GM18499 (cell line): ENCODE data around the gene NUP98.
"Not testable (repeated sequence)": the region's sequence is repeated elsewhere in the genome, so short reads cannot be mapped to it uniquely, and the experiment has no call there.

Source experiments
- ATAC-seq: cut with Tn5 transposase; IDR thresholded peaks from one replicate; pipeline ENCODE4 v1.9.1; 2021; ENCODE audit warnings: moderate number of reproducible peaks; ENCODE audit not compliant: insufficient read depth, unreplicated experiment

NUP98 gene

DNA sequence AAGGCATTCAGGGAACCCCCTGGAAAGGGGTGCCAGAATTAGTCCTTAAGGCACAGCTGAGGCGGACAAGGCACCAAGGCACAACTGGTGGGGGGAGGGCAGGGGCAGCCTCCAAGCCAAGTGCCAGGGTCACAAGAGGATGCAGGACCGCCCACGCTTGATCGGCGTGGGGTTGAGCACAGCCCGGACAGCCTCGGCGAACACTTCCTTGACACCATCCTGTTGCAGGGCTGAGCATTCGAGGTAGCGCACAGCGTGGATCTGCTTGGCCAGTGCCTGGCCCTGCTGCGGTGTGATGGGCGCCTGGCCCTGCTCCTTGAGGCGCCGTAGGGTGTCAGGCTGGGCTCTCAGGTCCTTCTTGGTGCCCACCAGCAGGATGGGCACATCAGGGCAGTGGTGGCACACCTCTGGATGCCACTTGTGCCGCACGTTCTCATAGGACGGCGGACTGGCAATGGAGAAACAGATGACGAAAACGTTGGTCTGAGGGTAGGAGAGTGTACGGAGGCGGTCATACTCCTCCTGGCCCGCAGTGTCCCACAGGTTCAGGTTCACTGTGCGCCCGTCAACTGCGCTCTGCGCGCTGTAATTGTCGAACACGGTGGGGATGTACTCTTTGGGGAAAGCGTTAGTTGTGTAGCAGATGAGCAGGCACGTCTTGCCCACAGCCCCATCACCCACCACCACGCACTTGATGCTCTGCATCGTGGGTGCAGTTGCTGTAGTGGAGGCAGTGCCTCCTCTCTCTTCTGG is 30.3 kb upstream of the NUP98 start:
- ATAC-seq = no peak

GRCh38 chr11:3826721-3827120 is 29.4 kb upstream of the NUP98 start:
- no peak for ATAC-seq

GRCh38 chr11:3825473-3826154 is 28.3 kb upstream of the NUP98 start:
- ATAC-seq = no peak

DNA sequence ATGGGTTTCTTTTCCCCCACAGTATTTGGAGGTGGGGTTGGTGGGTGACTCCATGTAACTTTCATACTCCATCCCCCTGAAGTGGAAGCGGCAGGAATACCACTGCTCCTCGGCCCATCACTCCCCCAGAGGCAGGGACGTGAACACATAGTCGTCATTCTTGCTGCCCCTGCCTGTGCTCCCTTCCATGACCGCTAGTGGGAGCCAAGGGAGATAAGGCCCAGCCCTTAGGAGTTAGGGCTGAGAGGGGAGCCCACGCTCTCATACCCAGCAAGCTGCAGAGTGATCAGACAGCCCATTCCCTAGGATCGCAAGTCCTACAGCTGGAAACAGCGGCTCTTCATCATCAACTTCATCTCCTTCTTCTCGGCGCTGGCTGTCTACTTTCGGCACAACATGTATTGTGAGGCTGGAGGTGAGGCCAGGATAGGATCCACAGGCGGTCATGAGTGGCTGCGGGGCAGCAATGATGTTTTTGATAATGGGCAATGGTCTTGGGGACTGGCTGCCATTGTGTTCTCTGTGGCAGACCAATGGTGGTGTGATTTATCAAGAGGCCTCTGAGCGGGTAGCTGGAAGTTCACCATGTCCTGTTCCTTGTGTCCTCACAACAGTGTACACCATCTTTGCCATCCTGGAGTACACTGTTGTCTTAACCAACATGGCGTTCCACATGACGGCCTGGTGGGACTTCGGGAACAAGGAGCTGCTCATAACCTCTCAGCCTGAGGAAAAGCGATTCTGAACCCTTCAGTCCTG is 27.5 kb upstream of the NUP98 start:
- ATAC-seq = no peak

DNA sequence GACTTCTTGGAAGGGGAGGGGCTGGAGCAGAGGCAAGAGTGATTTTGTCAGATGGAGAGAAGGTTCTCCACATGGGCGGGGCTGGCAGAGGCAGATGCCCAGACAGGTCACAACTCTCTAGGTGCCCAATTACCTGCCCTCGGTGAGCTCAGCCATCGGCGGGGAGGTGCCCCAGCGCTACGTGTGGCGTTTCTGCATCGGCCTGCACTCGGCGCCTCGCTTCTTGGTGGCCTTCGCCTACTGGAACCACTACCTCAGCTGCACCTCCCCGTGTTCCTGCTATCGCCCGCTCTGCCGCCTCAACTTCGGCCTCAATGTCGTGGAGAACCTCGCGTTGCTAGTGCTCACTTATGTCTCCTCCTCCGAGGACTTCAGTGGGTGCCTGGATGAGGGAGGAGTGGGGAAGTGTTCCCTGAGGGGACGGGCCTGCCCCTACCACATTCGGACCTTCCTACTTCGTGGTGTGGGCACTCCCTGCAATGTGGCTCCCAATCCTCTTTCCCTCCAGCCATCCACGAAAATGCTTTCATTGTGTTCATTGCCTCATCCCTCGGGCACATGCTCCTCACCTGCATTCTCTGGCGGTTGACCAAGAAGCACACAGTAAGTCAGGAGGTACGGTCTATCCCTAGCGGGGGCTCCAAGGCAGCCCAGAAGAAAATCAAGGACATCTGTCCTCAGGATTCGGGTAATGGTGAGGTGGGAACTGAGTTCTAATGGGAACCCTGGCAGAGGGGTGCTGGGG is 26.6 kb upstream of the NUP98 start:
- no peak for ATAC-seq

DNA sequence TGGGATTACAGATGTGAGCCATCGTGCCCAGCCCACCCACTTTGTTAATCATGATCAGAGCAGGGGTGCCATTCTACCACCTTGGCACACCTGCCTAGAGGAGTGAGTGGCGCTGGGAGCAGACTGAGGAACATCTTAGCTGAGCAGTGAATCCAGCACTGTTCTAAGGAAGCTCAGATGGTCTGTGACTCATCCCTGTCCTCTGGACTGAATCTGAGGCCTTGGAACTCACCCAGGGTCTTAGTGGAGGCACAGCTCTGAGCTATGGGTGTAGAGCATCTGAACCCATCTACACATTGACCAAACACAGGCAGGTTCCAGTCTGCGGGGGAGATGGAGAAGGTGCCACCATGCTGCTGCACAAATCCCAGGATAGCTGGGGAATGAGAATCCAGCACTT is 25.9 kb upstream of the NUP98 start:
- no peak for ATAC-seq

- ATAC-seq = no peak
These were observed 25.0 kb upstream of the NUP98 start for GRCh38 chr11:3822312-3822711.

GRCh38 chr11:3820971-3821370 is 23.6 kb upstream of the NUP98 start:
- ATAC-seq = no peak

GRCh38 chr11:3817181-3817800 is 19.9 kb upstream of the NUP98 start:
- ATAC-seq = no peak

- no peak for ATAC-seq
These were observed 19.3 kb upstream of the NUP98 start for GRCh38 chr11:3816673-3817072.

DNA sequence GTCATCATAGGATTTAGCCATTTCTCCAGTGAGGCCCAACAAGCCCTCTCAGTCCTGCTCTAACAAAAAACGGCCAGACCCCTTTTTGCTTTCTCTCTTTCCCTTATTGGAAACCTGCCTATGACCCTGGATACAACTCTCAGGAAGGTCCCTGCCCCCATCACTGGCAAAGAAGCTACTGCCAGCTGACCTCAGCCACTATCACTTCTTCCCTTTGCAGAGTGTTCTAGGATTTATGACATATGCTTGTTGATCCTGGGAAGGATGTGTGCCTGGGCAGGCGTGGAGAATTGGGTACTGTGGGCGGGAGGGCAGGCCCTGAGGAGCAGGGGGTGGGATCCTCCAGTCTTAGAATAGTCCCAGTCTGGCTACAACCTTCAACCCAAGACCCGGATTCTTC is 18.5 kb upstream of the NUP98 start:
- no peak for ATAC-seq

- not testable (repeated sequence) for ATAC-seq
These were observed 17.5 kb upstream of the NUP98 start for GRCh38 chr11:3814832-3815231.

GRCh38 chr11:3810951-3811350 is 13.6 kb upstream of the NUP98 start:
- ATAC-seq = no peak

GRCh38 chr11:3810446-3810845 is 13.1 kb upstream of the NUP98 start:
- ATAC-seq = no peak

GRCh38 chr11:3809624-3809928 is 12.2 kb upstream of the NUP98 start:
- no peak for ATAC-seq

DNA sequence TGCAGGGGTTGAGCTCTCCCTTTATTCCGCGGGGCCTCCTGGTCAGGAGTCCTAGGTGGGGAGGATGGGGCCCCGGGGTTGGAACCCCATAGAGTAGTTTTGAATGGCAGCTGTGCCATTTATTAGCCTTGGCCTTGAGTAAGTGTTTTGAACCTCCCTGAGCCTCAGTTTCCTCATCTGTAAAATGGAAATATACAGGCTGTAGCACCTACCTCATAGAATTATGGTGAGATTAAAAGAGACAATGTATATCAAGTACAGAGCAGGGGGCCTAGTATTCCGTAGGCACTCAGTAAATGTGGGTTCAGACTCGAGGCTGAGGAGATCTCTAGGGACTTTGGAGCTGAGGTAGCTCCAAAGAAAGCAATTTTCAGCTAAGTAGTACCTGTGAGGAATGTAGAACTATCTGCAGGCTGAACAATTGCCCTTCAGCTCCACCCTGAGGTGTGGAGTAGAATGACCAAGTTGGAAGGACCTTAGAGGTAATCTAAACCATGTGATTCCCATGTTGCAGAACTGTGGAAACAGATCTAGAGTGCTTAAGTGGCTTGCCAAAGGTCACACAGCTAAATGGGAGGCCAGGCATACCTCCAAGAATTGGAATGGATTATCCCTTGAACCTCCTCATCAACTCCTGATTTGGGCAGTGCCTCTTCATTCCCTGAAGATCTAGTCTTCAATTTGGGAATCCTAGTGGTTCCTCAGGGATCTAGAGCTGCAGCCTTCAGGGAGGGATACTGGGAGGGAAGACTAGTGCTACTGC is 11.7 kb upstream of the NUP98 start:
- ATAC-seq = peak; percentile 74

DNA sequence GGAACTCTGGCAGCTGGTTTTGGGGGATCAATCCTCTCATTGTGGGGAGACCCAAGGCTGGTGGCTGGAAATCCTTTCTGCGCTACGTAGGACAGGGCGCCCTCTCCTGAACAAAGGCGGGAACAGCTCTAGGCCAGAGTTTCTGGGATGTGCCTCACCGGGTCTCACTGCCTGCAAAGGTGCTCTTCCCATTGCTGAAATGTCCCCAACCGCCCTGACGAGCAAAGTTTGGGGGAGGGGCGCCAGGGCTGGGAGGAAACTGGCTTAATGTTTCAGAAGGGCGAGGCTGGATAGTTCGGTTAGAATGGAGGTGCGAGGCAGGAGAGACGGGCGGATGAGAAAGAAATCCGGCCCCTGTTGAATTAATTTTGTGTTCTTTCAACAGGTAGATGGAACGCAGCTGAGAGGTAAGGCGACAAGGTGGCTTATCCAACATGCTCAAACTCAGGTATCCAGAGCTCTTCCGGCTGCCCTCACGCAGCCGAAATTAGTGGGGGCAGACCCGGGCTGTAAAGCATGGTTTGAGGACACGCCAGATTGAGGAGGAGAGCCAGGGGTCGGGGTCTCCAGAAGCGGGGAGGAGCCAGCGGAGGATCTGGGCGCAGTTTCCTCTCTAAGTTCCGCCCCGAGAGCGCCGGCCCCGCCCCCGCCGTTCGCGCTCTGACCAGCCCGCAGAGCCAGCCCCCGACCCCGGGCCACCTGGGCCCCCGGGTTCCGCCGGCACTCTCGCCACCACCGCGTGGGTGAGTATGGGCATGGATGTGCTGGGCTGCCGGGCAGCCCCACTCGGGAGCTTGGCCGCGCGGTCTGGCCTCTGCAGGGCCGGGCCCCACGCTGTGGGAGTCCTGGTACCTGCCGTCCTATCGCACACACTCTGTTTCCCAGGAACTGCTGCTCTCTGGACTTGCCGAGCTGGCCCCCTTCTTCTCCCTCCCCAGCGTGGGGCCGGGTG is 10.8 kb upstream of the NUP98 start, which contains the start of gene PGAP2:
Gene PGAP2 (plus strand): TSS at position 652 of the 952 bp plus-strand sequence. CDS start 2,700 bp downstream, outside the sequence.
- no peak for ATAC-seq

- ATAC-seq = no peak
These were observed 6.6 kb upstream of the NUP98 start for GRCh38 chr11:3803726-3804495.
